Kidney epithelial cell (primary cell): ENCODE data around the gene C5AR2. TPM values are rescaled to one million over a fixed set of nuclear protein-coding genes. Genes with fewer than 3 reads are reported as not detected.

Experiments
- DNase-seq: peaks from one replicate; pipeline ENCODE4 v3.0.0-alpha.2; 2010; ENCODE audit warnings: low read depth
- H3K27me3 ChIP-seq: 2 replicates; pipeline ENCODE4 v1.6.0; 2011; ENCODE audit warnings: low read length; ENCODE audit not compliant: control insufficient read depth, insufficient read depth
- H3K36me3 ChIP-seq: 2 replicates; pipeline ENCODE4 v1.5.1; 2011; ENCODE audit warnings: low read length; ENCODE audit not compliant: control insufficient read depth, insufficient read depth
- H3K4me3 ChIP-seq: 2 replicates; pipeline ENCODE4 v1.5.1; 2011; ENCODE audit warnings: low read depth, mild to moderate bottlenecking, control low read depth, low read length
- total RNA-seq: library from RNA; depleted of rRNA; stranded (reverse); fragments of >200 nt; gene quantifications from 2 replicates; pipeline ENCODE4 v1.2.3, GENCODE V29; 2015
- TF ChIP-seq, protein P1 (sequence below): IDR thresholded peaks from 2 replicates; pipeline ENCODE4 v1.5.1; 2011; ENCODE audit warnings: mild to moderate bottlenecking, moderate library complexity, low read length, control low read depth, inconsistent platforms; ENCODE audit not compliant: insufficient read depth, poor library complexity, severe bottlenecking

C5AR2 gene
- total RNA-seq, 1 donor from 2014 or later: not detected

GRCh38 chr19:47351548-47351947 is 19.6 kb downstream of the C5AR2 start:
- Histone ChIP-seq H3K36me3 (no peaks in the 10 kb centered on the region), H3K4me3 (no peak overlapping the region), H3K27me3 (no peaks in the 10 kb centered on the region)
- TF ChIP-seq, protein P1, sequence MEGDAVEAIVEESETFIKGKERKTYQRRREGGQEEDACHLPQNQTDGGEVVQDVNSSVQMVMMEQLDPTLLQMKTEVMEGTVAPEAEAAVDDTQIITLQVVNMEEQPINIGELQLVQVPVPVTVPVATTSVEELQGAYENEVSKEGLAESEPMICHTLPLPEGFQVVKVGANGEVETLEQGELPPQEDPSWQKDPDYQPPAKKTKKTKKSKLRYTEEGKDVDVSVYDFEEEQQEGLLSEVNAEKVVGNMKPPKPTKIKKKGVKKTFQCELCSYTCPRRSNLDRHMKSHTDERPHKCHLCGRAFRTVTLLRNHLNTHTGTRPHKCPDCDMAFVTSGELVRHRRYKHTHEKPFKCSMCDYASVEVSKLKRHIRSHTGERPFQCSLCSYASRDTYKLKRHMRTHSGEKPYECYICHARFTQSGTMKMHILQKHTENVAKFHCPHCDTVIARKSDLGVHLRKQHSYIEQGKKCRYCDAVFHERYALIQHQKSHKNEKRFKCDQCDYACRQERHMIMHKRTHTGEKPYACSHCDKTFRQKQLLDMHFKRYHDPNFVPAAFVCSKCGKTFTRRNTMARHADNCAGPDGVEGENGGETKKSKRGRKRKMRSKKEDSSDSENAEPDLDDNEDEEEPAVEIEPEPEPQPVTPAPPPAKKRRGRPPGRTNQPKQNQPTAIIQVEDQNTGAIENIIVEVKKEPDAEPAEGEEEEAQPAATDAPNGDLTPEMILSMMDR: no peak
- DNase-seq: no peak

DNA sequence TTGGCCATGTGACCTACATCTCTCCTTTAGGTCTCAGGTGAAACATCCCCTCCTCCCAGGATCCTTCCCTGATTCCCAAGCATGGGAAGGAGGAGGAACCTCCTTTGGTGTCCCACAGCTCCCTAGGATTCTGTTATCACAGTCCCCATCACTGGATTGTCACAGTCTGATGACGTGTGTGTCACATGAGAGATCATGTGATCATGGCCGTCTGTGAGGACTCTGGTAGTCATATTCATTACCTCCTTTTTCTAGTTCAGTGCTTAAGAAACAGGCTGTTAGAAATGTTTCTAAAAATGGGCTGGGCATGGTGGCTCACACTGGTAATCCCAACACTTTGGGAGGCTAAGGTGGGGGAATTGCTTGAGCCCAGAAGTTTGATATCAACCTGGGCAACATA is 20.1 kb downstream of the C5AR2 start:
- DNase-seq: no peak
- H3K4me3 ChIP-seq: no peak overlapping the region
- no peaks in the 10 kb centered on the region for H3K36me3 ChIP-seq
- TF ChIP-seq, protein P1: no peak
- H3K27me3 ChIP-seq: no peaks in the 10 kb centered on the region

GRCh38 chr19:47353307-47353712 is 21.3 kb downstream of the C5AR2 start:
- peaks cover 3% of the 10 kb centered on the region for H3K36me3 ChIP-seq
- DNase-seq: no peak
- TF ChIP-seq, protein P1: no peak
- H3K4me3 ChIP-seq: no peak overlapping the region
- no peaks in the 10 kb centered on the region for H3K27me3 ChIP-seq

DNA sequence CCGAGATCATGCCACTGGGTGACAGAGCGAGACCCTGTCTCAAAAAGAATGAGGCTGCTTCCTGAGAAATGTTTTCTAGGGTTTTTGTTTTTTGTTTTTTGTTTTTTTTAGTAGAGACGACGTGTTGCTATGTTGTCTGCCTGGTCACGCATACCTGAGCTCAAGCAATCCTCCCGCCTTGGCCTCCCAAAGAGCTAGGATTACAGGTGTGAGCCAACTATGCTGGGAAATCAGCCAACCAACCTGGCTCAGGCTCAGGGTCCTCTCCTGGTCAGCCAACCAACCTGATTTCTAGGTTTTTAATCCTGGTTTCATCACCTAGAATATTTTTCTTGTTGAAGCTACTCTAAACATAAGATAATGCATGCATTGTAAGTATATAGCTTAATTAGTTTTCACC is 24.9 kb downstream of the C5AR2 start:
- no peak for DNase-seq
- peaks cover 7% of the 10 kb centered on the region for H3K36me3 ChIP-seq
- no peak overlapping the region for H3K4me3 ChIP-seq
- no peaks in the 10 kb centered on the region for H3K27me3 ChIP-seq
- TF ChIP-seq, protein P1: no peak

- TF ChIP-seq, protein P1: peak; percentile 15
- Histone ChIP-seq H3K27me3 (no peaks in the 10 kb centered on the region), H3K36me3 (peaks cover 7% of the 10 kb centered on the region), H3K4me3 (no peak overlapping the region)
- no peak for DNase-seq
Measured at GRCh38 chr19:47357788-47358680, 26.1 kb downstream of the C5AR2 start.
